Measurements from ENCODE around the gene CDK14.
A peak's percentile ranks its signal among the peaks of the same experiment; 100 is the strongest.

CDK14 gene

GRCh38 chr7:91034459-91035368 is 438.6 kb downstream of the CDK14 start:
- DNase-seq = peak; percentile 52
- H3K27me3 ChIP-seq (replicated peaks; ENCODE audit: insufficient read depth, low read length) = no peaks in the 10 kb centered on the region
- no peaks in the 10 kb centered on the region for H3K4me1 ChIP-seq (ENCODE audit: low read length)
- no peaks in the 10 kb centered on the region for H3F3A ChIP-seq (ENCODE audit: insufficient read depth, low read length)
- H3K79me2 ChIP-seq (ENCODE audit: low read length) = peaks cover 25% of the 10 kb centered on the region; the same call in 1 of the 2 replicates
- no peak overlapping the region for H2AFZ ChIP-seq (ENCODE audit: low read length)
- H3K9me2 ChIP-seq (replicated peaks; ENCODE audit: insufficient read depth, low read length) = no peaks in the 10 kb centered on the region
- H3K9ac ChIP-seq (ENCODE audit: low read length) = no peak overlapping the region
- no peak overlapping the region for H3K4me3 ChIP-seq (ENCODE audit: low read length)
- H4K20me1 ChIP-seq (ENCODE audit: insufficient read depth, low read length) = no peaks in the 10 kb centered on the region
- H3K9me3 ChIP-seq (replicated peaks; ENCODE audit: insufficient read depth, low read length) = no peaks in the 10 kb centered on the region
- TF ChIP-seq EZH2phosphoT487 (IDR thresholded peaks at IDR 0.05; ENCODE audit: low read length) (no peak), CTCF (IDR thresholded peaks at IDR 0.05; ENCODE audit: low read length) (peak; percentile 66), EZH2 (optimal IDR thresholded peaks at IDR 0.05; ENCODE audit: low read depth, low read length) (no peak)
- no peaks in the 10 kb centered on the region for H3K36me3 ChIP-seq (replicated peaks; ENCODE audit: insufficient read depth, low read length)
- H3K4me2 ChIP-seq (ENCODE audit: low read depth, low read length) = no peak overlapping the region
- H3K27ac ChIP-seq (ENCODE audit: low read length) = no peak overlapping the region

- TF ChIP-seq CTCF (IDR thresholded peaks at IDR 0.05; ENCODE audit: low read length) (no peak), EZH2 (optimal IDR thresholded peaks at IDR 0.05; ENCODE audit: low read depth, low read length) (no peak), EZH2phosphoT487 (IDR thresholded peaks at IDR 0.05; ENCODE audit: low read length) (no peak)
- H3K4me1 ChIP-seq (ENCODE audit: low read length) = no peaks in the 10 kb centered on the region
- no peak overlapping the region for H3K27ac ChIP-seq (ENCODE audit: low read length)
- DNase-seq = no peak
- H2AFZ ChIP-seq (ENCODE audit: low read length) = no peak overlapping the region
- no peaks in the 10 kb centered on the region for H4K20me1 ChIP-seq (ENCODE audit: insufficient read depth, low read length)
- peaks cover 7% of the 10 kb centered on the region; the same call in 1 of the 2 replicates for H3K79me2 ChIP-seq (ENCODE audit: low read length)
- H3K9me3 ChIP-seq (replicated peaks; ENCODE audit: insufficient read depth, low read length) = no peaks in the 10 kb centered on the region
- H3K9me2 ChIP-seq (replicated peaks; ENCODE audit: insufficient read depth, low read length) = no peaks in the 10 kb centered on the region
- H3K36me3 ChIP-seq (replicated peaks; ENCODE audit: insufficient read depth, low read length) = no peaks in the 10 kb centered on the region
- no peaks in the 10 kb centered on the region for H3F3A ChIP-seq (ENCODE audit: insufficient read depth, low read length)
- no peak overlapping the region for H3K4me3 ChIP-seq (ENCODE audit: low read length)
- no peaks in the 10 kb centered on the region for H3K27me3 ChIP-seq (replicated peaks; ENCODE audit: insufficient read depth, low read length)
- H3K4me2 ChIP-seq (ENCODE audit: low read depth, low read length) = no peak overlapping the region
- H3K9ac ChIP-seq (ENCODE audit: low read length) = no peak overlapping the region
These were observed 442.9 kb downstream of the CDK14 start for GRCh38 chr7:91039033-91039432.

- Histone ChIP-seq H3K4me3 (ENCODE audit: low read length) (no peak overlapping the region), H4K20me1 (ENCODE audit: insufficient read depth, low read length) (no peaks in the 10 kb centered on the region), H3K36me3 (replicated peaks; ENCODE audit: insufficient read depth, low read length) (no peaks in the 10 kb centered on the region), H3K9me3 (replicated peaks; ENCODE audit: insufficient read depth, low read length) (no peaks in the 10 kb centered on the region), H2AFZ (ENCODE audit: low read length) (no peak overlapping the region), H3K79me2 (ENCODE audit: low read length) (no peaks in the 10 kb centered on the region; the same call in 1 of the 2 replicates), H3K9me2 (replicated peaks; ENCODE audit: insufficient read depth, low read length) (no peaks in the 10 kb centered on the region), H3K9ac (ENCODE audit: low read length) (no peak overlapping the region), H3K4me2 (ENCODE audit: low read depth, low read length) (no peak overlapping the region), H3F3A (ENCODE audit: insufficient read depth, low read length) (no peaks in the 10 kb centered on the region), H3K27me3 (replicated peaks; ENCODE audit: insufficient read depth, low read length) (no peaks in the 10 kb centered on the region), H3K4me1 (ENCODE audit: low read length) (no peaks in the 10 kb centered on the region), H3K27ac (ENCODE audit: low read length) (no peak overlapping the region)
- no peak for DNase-seq
- no peak for TF ChIP-seq EZH2 (optimal IDR thresholded peaks at IDR 0.05; ENCODE audit: low read depth, low read length)
- no peak for TF ChIP-seq CTCF (IDR thresholded peaks at IDR 0.05; ENCODE audit: low read length)
- TF ChIP-seq EZH2phosphoT487 (IDR thresholded peaks at IDR 0.05; ENCODE audit: low read length) = no peak
These were observed 445.0 kb downstream of the CDK14 start for GRCh38 chr7:91041141-91041540.
